Lung (tissue), 12 donors: ENCODE results near the gene APOA1. TPM values are rescaled to one million over a fixed set of nuclear protein-coding genes. Genes with fewer than 3 reads are reported as not detected.

Experiments used
- ATAC-seq: fragments of 200-7000 bp; cut with Tn5 transposase; one replicate; pipeline ENCODE4 v1.9.1; 2020; ENCODE audit warnings: moderate number of reproducible peaks; ENCODE audit not compliant: insufficient read depth, low FRiP score
- DNase-seq, 3 donors: peaks; one replicate each; pipeline ENCODE4 v3.0.0-alpha.2; 2013 to 2017
- H3K27ac ChIP-seq, 2 donors: one replicate each; pipeline ENCODE4 v1.5.1; 2013; ENCODE audit warnings: mild to moderate bottlenecking in 2 of 2, moderate library complexity in 2 of 2, control low read depth in 1 of 2, inconsistent platforms in 1 of 2, low read depth in 1 of 2, low read length in 1 of 2
- H3K27me3 ChIP-seq, 3 donors: one replicate each; pipeline ENCODE4 v1.5.1; 2013; ENCODE audit warnings: low read length in 2 of 3; ENCODE audit not compliant: control insufficient read depth in 3 of 3, insufficient read depth in 3 of 3
- H3K36me3 ChIP-seq, 4 donors: one replicate each; pipeline ENCODE4 v1.5.1; 2013; ENCODE audit warnings: low read length in 4 of 4, mild to moderate bottlenecking in 1 of 4, moderate library complexity in 1 of 4; ENCODE audit not compliant: control insufficient read depth in 4 of 4, insufficient read depth in 4 of 4
- H3K4me1 ChIP-seq, 5 donors: one replicate each; pipeline ENCODE4 v1.5.1; 2013; ENCODE audit warnings: low read length in 5 of 5, mild to moderate bottlenecking in 2 of 5, moderate library complexity in 1 of 5; ENCODE audit not compliant: control insufficient read depth in 5 of 5, insufficient read depth in 5 of 5
- H3K4me3 ChIP-seq: one replicate; pipeline ENCODE4 v1.5.1; 2013; ENCODE audit warnings: mild to moderate bottlenecking, control low read depth, moderate library complexity
- H3K9ac ChIP-seq, 2 donors: one replicate each; pipeline ENCODE4 v1.5.1; 2013; ENCODE audit warnings: low read length in 2 of 2, control low read depth in 1 of 2; ENCODE audit not compliant: insufficient read depth in 1 of 2
- H3K9me3 ChIP-seq, 4 donors: one replicate each; pipeline ENCODE4 v1.5.1; 2013; ENCODE audit warnings: low read length in 3 of 4, mild to moderate bottlenecking in 1 of 4, moderate library complexity in 1 of 4; ENCODE audit not compliant: control insufficient read depth in 4 of 4, insufficient read depth in 3 of 4
- WGBS, 2 donors: extraction: QIAGEN DNeasy Blood & Tissue Kit; methylation state at CpG; one replicate each; pipeline ENCODE4 v1.1.7; 2013; 5-methylcytosine and 5-hydroxymethylcytosine counted together
- polyA plus RNA-seq, 2 donors: library from polyadenylated mRNA; stranded (reverse); fragments of 200-250 nt; gene quantifications; one replicate each; pipeline ENCODE4 v1.2.1, GENCODE V29; 2013
- total RNA-seq, 2 donors: library from RNA; depleted of rRNA in 1 of 2; stranded (reverse); fragments of >200 nt in 1 of 2; gene quantifications; one replicate each; pipeline ENCODE4 v1.2.1, GENCODE V29; 2014 to 2021
- TF ChIP-seq, protein P1 (sequence below): IDR thresholded peaks from 2 replicates; pipeline ENCODE4 v1.5.1; 2012; ENCODE audit warnings: mild to moderate bottlenecking; ENCODE audit errors: control extremely low read depth, extremely low read depth
- donor health status: control.
- donor health status: control.
- donor health status: Bipolar disorder and iron deficiency.
- donor health status: healthy.
- donor health status: DM: yes; HTN: yes; CAD: no.

APOA1 gene
- total and polyA plus RNA-seq, 4 donors = 1.2 to 18.2 (median 3.1) TPM

DNA sequence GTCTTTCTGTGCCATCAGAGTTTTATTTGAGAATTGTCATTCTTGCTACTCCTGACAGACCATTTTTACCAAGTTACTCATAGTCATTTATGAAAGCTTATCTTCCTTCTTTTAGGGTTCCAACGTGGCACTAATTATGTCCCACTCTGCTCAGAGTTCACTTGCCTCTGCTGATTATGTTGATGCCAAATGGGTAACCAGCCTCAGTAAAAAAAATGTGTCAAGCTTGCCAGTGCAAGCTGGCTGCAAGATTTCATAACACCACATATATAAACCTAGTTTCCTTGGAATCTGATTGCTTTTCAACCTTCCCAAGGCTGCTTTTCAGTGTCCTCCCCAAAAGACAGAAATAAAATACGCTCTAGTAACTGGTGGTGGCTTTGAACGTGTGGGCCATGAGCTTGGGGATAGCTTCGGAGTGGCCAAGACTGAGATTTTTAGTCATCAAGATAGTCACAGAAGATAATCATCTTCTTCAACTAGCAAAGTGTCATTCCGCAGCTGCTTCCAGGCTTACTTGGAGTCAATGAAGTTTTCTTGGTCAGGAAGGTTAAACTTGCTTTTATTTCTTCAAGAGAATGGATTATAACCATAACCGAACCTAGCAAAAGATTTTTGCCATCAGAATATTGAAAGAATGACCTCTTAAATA, 29.5 kb upstream of the APOA1 start:
- 95% methylated on average over 6 of the region's 6 CpGs for WGBS, 2 donors
- no peak overlapping the region for H3K9ac ChIP-seq

DNA sequence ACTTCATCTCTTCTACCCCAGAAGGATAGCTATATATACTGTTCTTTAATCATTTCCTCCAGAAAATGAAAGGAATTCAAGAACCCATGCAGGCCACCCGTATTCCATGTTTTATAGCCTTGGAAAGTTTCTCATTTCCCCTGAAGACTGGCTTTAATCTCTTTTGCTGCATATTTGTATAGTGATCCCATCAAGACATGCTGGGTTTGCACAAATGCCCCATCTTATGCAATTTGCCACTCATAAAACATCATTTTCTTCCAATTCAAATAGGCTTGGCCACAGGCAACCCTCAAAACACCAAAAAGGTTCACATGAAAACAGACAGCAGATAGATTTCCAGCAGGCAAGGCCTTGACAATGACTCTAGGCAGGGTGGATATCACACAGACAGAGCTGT, 28.3 kb upstream of the APOA1 start:
- 85 to 91% methylated on average over 1 of the region's 1 CpG for WGBS, 2 donors
- Histone ChIP-seq H3K4me1 (peaks cover 0 to 7% (median 0%) of the 10 kb centered on the region in 5 donors), H3K27ac (no peak overlapping the region), H3K9me3 (no peaks in the 10 kb centered on the region), H3K36me3 (peaks cover 34 to 52% (median 43%) of the 10 kb centered on the region in 4 donors), H3K27me3 (no peaks in the 10 kb centered on the region), H3K4me3 (no peak overlapping the region), H3K9ac (no peak overlapping the region)
- no peak for ATAC-seq
- DNase-seq = no peak
- TF ChIP-seq, protein P1, sequence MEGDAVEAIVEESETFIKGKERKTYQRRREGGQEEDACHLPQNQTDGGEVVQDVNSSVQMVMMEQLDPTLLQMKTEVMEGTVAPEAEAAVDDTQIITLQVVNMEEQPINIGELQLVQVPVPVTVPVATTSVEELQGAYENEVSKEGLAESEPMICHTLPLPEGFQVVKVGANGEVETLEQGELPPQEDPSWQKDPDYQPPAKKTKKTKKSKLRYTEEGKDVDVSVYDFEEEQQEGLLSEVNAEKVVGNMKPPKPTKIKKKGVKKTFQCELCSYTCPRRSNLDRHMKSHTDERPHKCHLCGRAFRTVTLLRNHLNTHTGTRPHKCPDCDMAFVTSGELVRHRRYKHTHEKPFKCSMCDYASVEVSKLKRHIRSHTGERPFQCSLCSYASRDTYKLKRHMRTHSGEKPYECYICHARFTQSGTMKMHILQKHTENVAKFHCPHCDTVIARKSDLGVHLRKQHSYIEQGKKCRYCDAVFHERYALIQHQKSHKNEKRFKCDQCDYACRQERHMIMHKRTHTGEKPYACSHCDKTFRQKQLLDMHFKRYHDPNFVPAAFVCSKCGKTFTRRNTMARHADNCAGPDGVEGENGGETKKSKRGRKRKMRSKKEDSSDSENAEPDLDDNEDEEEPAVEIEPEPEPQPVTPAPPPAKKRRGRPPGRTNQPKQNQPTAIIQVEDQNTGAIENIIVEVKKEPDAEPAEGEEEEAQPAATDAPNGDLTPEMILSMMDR = no peak

More for the DNA sequence above, 29.5 kb upstream of the APOA1 start:
- H3K36me3 ChIP-seq = peaks cover 29 to 50% (median 38%) of the 10 kb centered on the region in 4 donors
- no peaks in the 10 kb centered on the region for H3K9me3 ChIP-seq
- H3K27me3 ChIP-seq = no peaks in the 10 kb centered on the region
- TF ChIP-seq, protein P1 = no peak
- H3K4me3 ChIP-seq = no peak overlapping the region
- H3K4me1 ChIP-seq = peaks cover 0 to 11% (median 0%) of the 10 kb centered on the region in 5 donors
- peak overlapping the region in 1 of 2 donors; percentile 13 for H3K27ac ChIP-seq
- DNase-seq (no peak), ATAC-seq (no peak)

DNA sequence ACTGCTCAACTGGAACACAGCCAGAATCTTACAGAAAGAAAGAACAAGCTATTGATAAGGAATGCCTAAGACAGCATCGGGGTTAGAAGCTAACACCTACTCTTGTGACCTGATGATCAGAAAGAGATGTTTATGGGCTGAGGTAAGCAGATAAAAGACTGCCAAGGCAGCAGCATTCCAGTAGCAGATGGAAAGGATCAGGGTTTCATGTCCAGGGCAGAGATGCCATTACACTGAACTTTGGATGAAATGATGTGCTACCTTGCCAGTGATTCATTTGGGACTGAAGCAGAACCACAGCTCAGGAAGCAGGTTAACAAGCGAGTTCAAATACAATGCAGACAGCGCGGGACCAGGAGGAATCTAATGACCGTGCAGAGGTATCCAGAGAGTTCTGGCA, 27.1 kb upstream of the APOA1 start:
- ATAC-seq (no peak), DNase-seq (no peak)
- WGBS, 2 donors = 94 to 97% methylated on average over 5 of the region's 5 CpGs
- Histone ChIP-seq H3K9ac (no peak overlapping the region), H3K4me3 (no peak overlapping the region), H3K9me3 (no peaks in the 10 kb centered on the region), H3K4me1 (peaks cover 0 to 7% (median 0%) of the 10 kb centered on the region in 5 donors), H3K27ac (no peak overlapping the region), H3K27me3 (no peaks in the 10 kb centered on the region), H3K36me3 (peaks cover 31 to 50% (median 44%) of the 10 kb centered on the region in 4 donors)
- TF ChIP-seq, protein P1 = no peak
